HEK293T (cell line): ENCODE measurements around the gene UBAC1.

Experiments
- BHLHE40 ChIP-seq: fragments of 450-650 bp; IDR thresholded peaks from 2 replicates; pipeline ENCODE4 v1.6.1; 2016; ENCODE audit warnings: mild to moderate bottlenecking, moderate library complexity, borderline replicate concordance
- CTBP1 ChIP-seq: fragments of 450-650 bp; IDR thresholded peaks from 2 replicates; pipeline ENCODE4 v1.6.1; 2016; ENCODE audit warnings: borderline replicate concordance
- NFRKB ChIP-seq: fragments of 450-650 bp; IDR thresholded peaks from 2 replicates; pipeline ENCODE4 v1.6.1; 2016; ENCODE audit warnings: mild to moderate bottlenecking, moderate library complexity
- TARDBP ChIP-seq: fragments of 450-650 bp; IDR thresholded peaks from 2 replicates; pipeline ENCODE4 v1.6.1; 2016

DNA sequence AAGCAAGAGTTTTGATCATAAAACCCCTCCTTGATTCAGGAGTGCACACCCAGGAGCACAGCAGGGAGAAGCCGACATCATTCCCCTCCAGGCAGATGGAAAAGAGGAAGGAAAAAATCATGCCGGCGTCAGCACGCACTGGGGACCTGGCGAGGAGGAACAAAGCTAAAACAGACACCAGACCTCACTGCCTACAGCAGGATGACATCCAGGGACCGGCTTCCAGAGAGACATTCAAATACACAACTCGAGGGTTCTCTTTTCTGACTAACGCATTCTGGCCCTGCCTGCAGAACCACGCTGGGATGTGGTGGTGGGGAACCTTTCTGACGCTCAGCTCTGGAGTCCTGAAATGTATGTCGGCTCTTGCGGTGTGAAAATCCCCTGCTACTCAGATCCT lies 2.7 kb downstream of the UBAC1 start:
- TF ChIP-seq NFRKB (no peak), CTBP1 (no peak), BHLHE40 (no peak), TARDBP (no peak)
